Suprapubic skin (tissue), 4 donors: ENCODE measurements around the gene TTLL5. TPM values are rescaled to one million over a fixed set of nuclear protein-coding genes. Genes with fewer than 3 reads are reported as not detected.

Source experiments
- DNase-seq, 2 donors: peaks; one replicate each; pipeline ENCODE4 v3.0.0-alpha.2; 2019; ENCODE audit warnings: low spot score in 2 of 2
- H3K27ac ChIP-seq: fragments of 200-600 bp; sonication (generic); one replicate; pipeline ENCODE4 v1.5.1; 2019
- H3K27me3 ChIP-seq: fragments of 200-600 bp; sonication (generic); one replicate; pipeline ENCODE4 v1.5.1; 2019
- H3K36me3 ChIP-seq: fragments of 200-600 bp; sonication (generic); one replicate; pipeline ENCODE4 v1.5.1; 2019
- H3K4me1 ChIP-seq: fragments of 200-600 bp; sonication (generic); one replicate; pipeline ENCODE4 v1.5.1; 2019
- H3K4me3 ChIP-seq: fragments of 200-600 bp; sonication (generic); one replicate; pipeline ENCODE4 v1.5.1; 2019; ENCODE audit warnings: mild to moderate bottlenecking
- H3K9me3 ChIP-seq: fragments of 200-600 bp; sonication (generic); one replicate; pipeline ENCODE4 v1.5.1; 2019
- CTCF ChIP-seq, 2 donors: fragments of 200-600 bp in 1 of 2; fragments of 450-650 bp in 1 of 2; sonication (generic) in 1 of 2; IDR thresholded peaks; one replicate each; pipeline ENCODE4 v1.5.1; 2016 to 2019; ENCODE audit warnings: antibody characterized with exemption in 2 of 2, mild to moderate bottlenecking in 1 of 2, moderate library complexity in 1 of 2
- EP300 ChIP-seq: sonication (generic); formaldehyde crosslinking; IDR thresholded peaks from one replicate; pipeline ENCODE4 v1.6.1; 2017; ENCODE audit warnings: antibody characterized with exemption
- POLR2A ChIP-seq, 2 donors: fragments of 450-650 bp; IDR thresholded peaks; one replicate each; pipeline ENCODE4 v1.6.1; 2017; ENCODE audit warnings: antibody characterized with exemption in 2 of 2, mild to moderate bottlenecking in 2 of 2, moderate library complexity in 2 of 2
- POLR2AphosphoS5 ChIP-seq, 3 donors: sonication (generic); formaldehyde crosslinking; IDR thresholded peaks; one replicate each; pipeline ENCODE4 v1.6.1; 2017; ENCODE audit warnings: antibody characterized with exemption in 3 of 3
- WGBS: methylation state at CpG from one replicate; pipeline ENCODE4 v1.1.5; 2018; 5-methylcytosine and 5-hydroxymethylcytosine counted together
- total RNA-seq, 4 donors: library from RNA; depleted of rRNA; stranded (reverse); fragments of >200 nt; gene quantifications; one replicate each; pipeline ENCODE4 v1.1.0, GENCODE V29; 2016

Gene TTLL5
- total RNA-seq, 4 donors from 2014 or later, result 24.4 to 56.4 (median 34.8) TPM

GRCh38 chr14:75793806-75794205, 132.8 kb downstream of the TTLL5 start:
- no peak overlapping the region for H3K4me3 ChIP-seq
- TF ChIP-seq EP300 (no peak), CTCF (IDR thresholded peaks at IDR 0.05) (no peak), POLR2A (IDR thresholded peaks at IDR 0.05) (no peak), POLR2AphosphoS5 (IDR thresholded peaks at IDR 0.05) (no peak)
- H3K4me1 ChIP-seq, result no peaks in the 10 kb centered on the region
- H3K27ac ChIP-seq, result no peak overlapping the region
- WGBS, result 63% methylated on average over 2 of the region's 2 CpGs
- DNase-seq, result no peak
- no peaks in the 10 kb centered on the region for H3K27me3 ChIP-seq
- H3K36me3 ChIP-seq, result peaks cover under 1% of the 10 kb centered on the region
- H3K9me3 ChIP-seq, result no peaks in the 10 kb centered on the region

- H3K27me3 ChIP-seq, result no peaks in the 10 kb centered on the region
- H3K4me3 ChIP-seq, result no peak overlapping the region
- no peaks in the 10 kb centered on the region for H3K4me1 ChIP-seq
- H3K27ac ChIP-seq, result no peak overlapping the region
- H3K36me3 ChIP-seq, result no peaks in the 10 kb centered on the region
- 58% methylated on average over 2 of the region's 2 CpGs for WGBS
- no peak for DNase-seq
- no peaks in the 10 kb centered on the region for H3K9me3 ChIP-seq
- TF ChIP-seq POLR2AphosphoS5 (IDR thresholded peaks at IDR 0.05) (no peak), EP300 (no peak), CTCF (IDR thresholded peaks at IDR 0.05) (no peak), POLR2A (IDR thresholded peaks at IDR 0.05) (no peak)
These were observed 133.6 kb downstream of the TTLL5 start for GRCh38 chr14:75794615-75795038.

DNA sequence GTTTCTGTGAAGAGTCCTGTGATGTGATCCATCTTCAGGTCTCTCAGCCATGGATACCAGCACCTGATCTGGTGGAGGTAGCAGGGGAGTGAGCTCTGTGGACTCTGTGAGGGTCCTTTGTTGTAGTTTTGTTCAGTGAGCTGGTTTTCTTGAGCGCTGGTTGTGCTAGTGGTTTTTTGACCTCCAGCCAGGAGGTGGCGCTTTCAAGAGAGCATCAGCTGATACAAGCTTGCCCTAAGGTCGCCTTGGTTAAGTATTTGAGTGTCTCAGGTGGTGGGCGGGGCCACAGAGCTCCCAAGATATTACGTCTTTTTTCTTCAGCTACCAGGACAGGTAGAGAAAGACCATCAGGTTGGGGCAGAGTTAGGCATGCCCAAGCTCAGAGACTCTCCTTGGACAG, 139.7 kb downstream of the TTLL5 start:
- H3K4me1 ChIP-seq, result no peaks in the 10 kb centered on the region
- no peaks in the 10 kb centered on the region for H3K27me3 ChIP-seq
- no peak for TF ChIP-seq CTCF (IDR thresholded peaks at IDR 0.05)
- no peak for TF ChIP-seq POLR2AphosphoS5 (IDR thresholded peaks at IDR 0.05)
- no peak for TF ChIP-seq EP300
- no peak for TF ChIP-seq POLR2A (IDR thresholded peaks at IDR 0.05)
- no peak overlapping the region for H3K4me3 ChIP-seq
- no peaks in the 10 kb centered on the region for H3K9me3 ChIP-seq
- WGBS, result 100% methylated on average over 5 of the region's 5 CpGs
- no peak for DNase-seq
- H3K36me3 ChIP-seq, result no peaks in the 10 kb centered on the region
- no peak overlapping the region for H3K27ac ChIP-seq

DNA sequence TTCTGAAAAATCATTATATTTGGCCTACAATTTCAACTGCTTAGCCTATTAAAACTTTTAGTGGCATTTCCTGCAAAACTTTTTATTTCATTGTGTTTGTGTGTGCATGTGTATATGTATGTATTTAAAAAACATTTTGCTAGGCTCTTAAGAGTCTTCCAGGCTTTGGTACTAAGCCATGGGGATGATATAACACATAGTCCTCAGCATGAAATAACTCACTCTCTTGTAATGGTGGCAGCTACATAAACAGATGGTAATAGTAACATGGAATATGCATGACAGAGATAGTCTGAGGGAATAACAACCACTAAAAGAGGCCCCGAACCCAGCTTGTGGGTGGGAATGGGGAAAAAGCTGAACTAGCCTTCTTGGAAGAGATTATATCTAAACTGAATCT, 141.4 kb downstream of the TTLL5 start:
- 90% methylated on average over 1 of the region's 1 CpG for WGBS
- H3K27ac ChIP-seq, result no peak overlapping the region
- no peaks in the 10 kb centered on the region for H3K9me3 ChIP-seq
- no peak overlapping the region for H3K4me3 ChIP-seq
- TF ChIP-seq POLR2AphosphoS5 (IDR thresholded peaks at IDR 0.05) (no peak), POLR2A (IDR thresholded peaks at IDR 0.05) (no peak), CTCF (IDR thresholded peaks at IDR 0.05) (no peak), EP300 (no peak)
- H3K27me3 ChIP-seq, result no peaks in the 10 kb centered on the region
- no peak for DNase-seq
- H3K36me3 ChIP-seq, result peaks cover 3% of the 10 kb centered on the region
- no peaks in the 10 kb centered on the region for H3K4me1 ChIP-seq

- WGBS, result 73% methylated on average over 5 of the region's 5 CpGs
- Histone ChIP-seq H3K9me3 (no peaks in the 10 kb centered on the region), H3K36me3 (peaks cover 3% of the 10 kb centered on the region), H3K27me3 (no peaks in the 10 kb centered on the region), H3K4me3 (no peak overlapping the region), H3K4me1 (no peaks in the 10 kb centered on the region), H3K27ac (no peak overlapping the region)
- no peak for DNase-seq
- no peak for TF ChIP-seq POLR2A (IDR thresholded peaks at IDR 0.05)
- no peak for TF ChIP-seq POLR2AphosphoS5 (IDR thresholded peaks at IDR 0.05)
- no peak for TF ChIP-seq EP300
- TF ChIP-seq CTCF (IDR thresholded peaks at IDR 0.05), result no peak
These were observed 142.7 kb downstream of the TTLL5 start for GRCh38 chr14:75803765-75804164.
